IPS-18c (cell line): Measurements from ENCODE around the gene KIAA1328.
A peak's percentile ranks its signal among the peaks of the same experiment; 100 is the strongest.
"Not testable (repeated sequence)": the region's sequence is repeated elsewhere in the genome, so short reads cannot be mapped to it uniquely, and the experiment has no call there.

Experiments used
- H3K4me3 ChIP-seq: 2 replicates; pipeline ENCODE4 v1.7.0; 2013; ENCODE audit warnings: low read depth, mild to moderate bottlenecking, low read length, moderate library complexity; ENCODE audit not compliant: insufficient read depth
- H3K9me3 ChIP-seq: one replicate; pipeline ENCODE4 v1.6.1; 2013; ENCODE audit warnings: mild to moderate bottlenecking, low read length, moderate library complexity; ENCODE audit not compliant: control insufficient read depth, insufficient read depth

KIAA1328 gene

DNA sequence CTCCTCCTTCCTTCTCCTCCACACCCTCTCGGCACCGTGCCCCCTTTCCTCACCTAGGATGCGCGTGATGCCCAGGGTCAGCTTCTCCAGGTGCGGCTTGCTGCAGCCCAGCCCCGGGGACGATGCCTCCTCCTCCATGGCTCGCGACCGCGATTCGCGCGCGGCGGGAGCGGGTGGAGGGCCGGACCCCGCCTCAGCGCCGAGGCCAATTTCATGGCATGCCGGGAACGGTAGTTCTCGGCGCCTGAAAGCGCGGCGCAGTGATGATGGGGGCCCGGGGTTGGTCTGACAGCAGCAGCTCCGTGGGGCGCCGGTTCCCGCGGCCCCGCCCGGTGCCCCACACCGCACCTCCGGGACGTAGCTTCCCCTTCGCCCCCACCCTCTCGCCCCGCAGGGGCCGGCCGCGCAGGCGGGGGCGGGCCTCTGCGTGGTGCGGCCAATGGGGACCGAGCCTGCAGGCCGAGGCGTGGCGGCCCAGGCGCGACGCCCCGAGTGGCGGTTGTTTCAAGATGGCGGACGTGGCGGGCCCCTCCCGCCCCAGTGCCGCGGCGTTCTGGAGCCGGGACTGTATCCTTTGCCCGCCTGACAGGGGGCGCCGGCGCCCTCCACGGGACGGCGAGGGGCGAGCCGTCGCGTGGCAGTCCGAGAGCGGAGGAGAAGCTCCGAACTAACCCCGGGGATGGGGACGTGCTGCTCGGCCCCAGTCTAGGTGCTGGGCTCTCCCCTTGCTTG lies at the start of gene KIAA1328, which contains the start of gene TPGS2:
Gene KIAA1328 (plus strand): TSS at position 498 of the 732 bp plus-strand sequence. CDS start 12 bp downstream, at position 510.
Gene TPGS2 (minus strand): TSS at position 373 of the 732 bp plus-strand sequence. CDS start 235 bp downstream, at position 138.
- H3K4me3 ChIP-seq, result peak within 1 kb of the TSS; percentile 87

DNA sequence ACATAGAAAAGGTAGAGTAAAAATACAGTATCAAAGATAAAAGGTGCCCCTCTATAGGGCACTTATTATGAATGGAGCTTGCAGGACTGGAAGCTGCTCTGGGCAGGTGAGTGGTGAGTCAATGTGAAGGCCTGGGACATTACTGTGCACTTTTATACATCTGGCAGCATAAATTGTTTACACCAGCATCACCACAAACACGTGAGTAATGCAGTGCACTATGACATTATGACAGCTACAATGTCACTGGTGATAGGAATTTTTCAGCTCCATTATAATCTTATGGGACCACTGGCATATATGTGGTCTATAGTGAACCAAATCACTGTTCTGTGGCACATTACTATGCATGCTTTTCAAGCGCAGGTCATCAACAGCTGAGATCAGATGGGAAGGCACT lies 48.2 kb upstream of the KIAA1328 start:
- Histone ChIP-seq H3K9me3 (no peaks in the 10 kb centered on the region), H3K4me3 (no peak overlapping the region)

More for the DNA sequence above, at the start of gene KIAA1328, which contains the start of gene TPGS2:
- peaks cover 3% of the 10 kb centered on the region for H3K9me3 ChIP-seq

DNA sequence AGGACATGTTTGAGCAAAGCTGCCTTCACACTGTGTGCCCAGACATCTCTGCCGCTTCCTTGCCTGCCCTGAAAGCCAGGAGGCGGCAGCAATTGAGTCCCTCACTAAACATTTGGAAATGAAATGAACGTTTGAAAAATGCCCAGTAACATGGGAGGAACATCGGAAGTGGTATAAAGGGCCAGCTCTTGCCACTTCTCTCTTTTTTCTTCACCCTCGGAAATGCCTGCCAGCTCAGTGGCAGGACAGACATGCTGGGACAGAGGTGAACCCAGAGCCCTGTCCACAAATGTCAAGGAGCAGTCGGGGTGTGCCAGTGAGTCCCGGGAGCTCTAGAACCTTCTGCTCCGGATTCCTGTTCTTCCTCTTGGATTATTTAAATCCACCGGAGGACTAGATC lies 46.2 kb upstream of the KIAA1328 start:
- H3K9me3 ChIP-seq, result no peaks in the 10 kb centered on the region
- no peak overlapping the region for H3K4me3 ChIP-seq

DNA sequence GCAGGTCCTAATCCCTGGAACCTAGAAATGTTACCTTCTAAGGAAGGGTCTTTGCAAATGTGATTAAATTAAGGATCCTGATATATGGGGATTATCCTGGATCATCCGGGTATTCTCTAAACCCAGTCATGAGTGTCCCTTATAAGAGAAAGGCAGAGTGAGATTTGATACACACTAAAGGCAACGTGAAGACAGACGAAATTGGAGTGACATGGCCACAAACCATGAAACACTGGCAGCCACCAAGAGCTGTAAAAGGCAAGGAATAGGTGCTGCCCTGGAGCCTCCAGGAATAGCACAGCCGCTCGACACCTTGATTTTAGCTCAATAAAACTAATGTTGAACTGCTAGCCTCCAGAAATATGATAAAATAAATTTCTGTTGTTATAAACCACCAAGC lies 45.1 kb upstream of the KIAA1328 start:
- H3K4me3 ChIP-seq, result no peak overlapping the region
- H3K9me3 ChIP-seq, result no peaks in the 10 kb centered on the region

DNA sequence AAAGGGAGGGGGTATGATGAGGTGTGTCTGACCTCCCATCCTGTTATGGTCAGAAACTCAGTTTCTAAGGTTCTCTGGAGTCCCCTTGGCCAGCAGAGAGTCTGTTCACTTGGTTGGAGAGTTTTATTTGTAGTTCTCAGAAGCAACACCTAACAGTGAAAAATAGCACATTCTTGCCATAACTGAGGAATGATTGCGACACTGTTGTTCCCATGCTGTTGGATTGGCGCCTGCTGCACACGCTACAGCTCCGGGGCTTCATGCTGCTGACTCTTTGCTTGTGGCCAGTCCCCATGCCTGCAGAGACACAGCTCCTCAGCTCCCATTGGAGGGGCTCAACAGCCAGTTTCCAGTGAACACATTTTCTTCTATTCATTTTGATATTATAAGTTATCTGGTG lies 42.2 kb upstream of the KIAA1328 start:
- H3K4me3 ChIP-seq, result no peak overlapping the region

DNA sequence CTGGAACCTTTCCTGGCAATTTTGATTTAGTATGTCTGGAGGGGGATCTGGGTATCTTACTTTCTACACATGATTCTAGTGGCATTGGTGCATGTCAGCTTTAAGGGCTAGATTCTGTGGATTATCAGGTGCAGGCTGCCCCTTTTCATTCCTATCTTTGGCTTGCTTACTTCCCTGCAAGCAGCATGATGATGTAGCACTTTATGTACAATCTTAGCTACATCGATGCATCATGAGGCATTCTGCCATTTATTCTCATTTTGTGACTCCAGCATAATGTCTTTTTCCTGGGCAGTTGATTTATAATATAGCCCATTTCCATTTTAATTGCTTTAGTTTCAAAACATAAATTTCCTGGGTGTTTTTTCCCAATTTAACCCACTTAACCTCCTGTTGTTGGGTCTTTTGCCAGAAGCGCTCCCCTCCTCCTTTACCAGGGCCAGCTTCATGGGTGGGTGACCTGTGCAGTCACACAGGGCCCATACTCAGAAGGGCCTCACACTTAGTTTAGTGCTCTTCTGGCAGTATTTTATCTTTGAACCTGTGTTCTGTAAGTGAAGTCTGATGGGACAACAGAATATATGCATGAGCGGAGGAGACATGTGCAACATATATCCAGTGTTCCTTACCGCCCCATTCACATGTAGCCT lies 36.2 kb upstream of the KIAA1328 start:
- Histone ChIP-seq H3K4me3 (no peak overlapping the region), H3K9me3 (no peaks in the 10 kb centered on the region)

More for the DNA sequence above, 42.2 kb upstream of the KIAA1328 start:
- no peaks in the 10 kb centered on the region for H3K9me3 ChIP-seq

DNA sequence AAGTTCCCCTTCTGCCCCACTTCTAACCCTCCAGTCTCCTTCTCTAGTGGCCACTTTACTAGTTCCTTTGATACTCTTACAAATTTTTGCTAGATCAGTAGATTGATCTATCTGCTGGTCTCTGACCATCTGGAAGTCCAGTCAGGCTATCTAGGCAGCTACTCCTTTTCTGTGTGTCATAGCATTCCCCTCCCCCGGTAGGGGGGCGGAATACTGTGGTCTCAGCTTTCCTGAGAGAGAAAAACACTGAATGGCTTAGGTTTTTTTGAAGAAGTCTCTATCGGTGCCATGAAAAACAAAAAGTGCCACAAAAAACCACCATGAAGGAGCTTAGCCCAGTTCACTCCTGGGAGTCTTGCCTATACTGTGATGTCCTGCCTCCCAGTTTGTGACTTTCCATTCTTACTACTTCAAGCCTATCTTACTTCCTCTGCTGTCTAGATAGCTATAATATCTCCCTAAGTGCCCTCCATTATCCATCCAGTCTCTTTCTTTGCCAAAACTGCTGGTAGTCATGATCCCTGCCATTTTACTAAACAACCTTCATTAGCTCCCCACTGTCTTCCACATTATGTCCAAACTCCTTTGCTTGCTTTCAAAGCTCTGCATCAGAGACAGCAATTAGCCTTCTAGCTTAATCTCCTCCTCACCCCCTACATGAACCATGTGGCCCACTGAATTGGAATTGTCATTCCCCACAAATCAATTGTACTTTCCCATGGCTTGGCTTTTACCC lies 30.0 kb upstream of the KIAA1328 start:
- no peak overlapping the region for H3K4me3 ChIP-seq
- H3K9me3 ChIP-seq, result no peaks in the 10 kb centered on the region

DNA sequence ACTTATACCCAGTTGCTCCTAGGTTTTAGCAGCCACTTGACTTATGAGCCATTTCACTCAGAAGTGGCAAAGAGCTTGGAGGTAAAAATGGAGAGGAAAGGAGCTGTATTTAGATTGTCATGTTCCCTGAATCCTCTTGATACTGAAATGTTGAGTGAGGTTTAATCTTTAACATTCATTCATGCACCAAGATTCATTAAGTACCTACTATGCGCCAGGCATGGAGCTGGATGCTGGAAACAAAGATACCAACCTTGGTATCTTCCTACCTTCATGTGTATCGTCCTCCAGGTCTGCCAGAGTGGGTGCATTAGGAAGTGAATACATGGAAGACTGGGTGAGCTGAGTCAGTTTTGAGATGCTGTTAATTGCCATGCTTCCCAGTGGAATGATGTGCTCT lies 23.8 kb upstream of the KIAA1328 start:
- no peaks in the 10 kb centered on the region for H3K9me3 ChIP-seq
- no peak overlapping the region for H3K4me3 ChIP-seq

DNA sequence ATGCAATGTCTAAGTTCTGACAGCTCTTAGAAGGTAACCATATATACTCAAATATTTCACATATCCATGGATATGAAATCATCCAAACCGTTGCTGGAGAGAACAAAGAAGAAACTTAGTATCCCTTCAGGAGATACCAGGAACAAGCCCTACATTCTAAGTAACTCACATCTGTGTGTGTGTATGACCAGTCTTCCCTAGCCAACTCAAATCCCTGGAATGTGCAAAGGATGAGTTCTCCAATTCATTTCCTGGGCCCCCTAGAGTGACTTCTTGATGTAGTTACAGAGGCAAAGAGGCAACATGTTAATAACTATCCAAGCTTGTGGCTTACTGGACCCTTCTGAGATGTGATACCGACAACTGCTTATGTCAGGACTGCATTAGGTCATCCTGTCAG lies 20.2 kb upstream of the KIAA1328 start:
- Histone ChIP-seq H3K4me3 (no peak overlapping the region), H3K9me3 (no peaks in the 10 kb centered on the region)

DNA sequence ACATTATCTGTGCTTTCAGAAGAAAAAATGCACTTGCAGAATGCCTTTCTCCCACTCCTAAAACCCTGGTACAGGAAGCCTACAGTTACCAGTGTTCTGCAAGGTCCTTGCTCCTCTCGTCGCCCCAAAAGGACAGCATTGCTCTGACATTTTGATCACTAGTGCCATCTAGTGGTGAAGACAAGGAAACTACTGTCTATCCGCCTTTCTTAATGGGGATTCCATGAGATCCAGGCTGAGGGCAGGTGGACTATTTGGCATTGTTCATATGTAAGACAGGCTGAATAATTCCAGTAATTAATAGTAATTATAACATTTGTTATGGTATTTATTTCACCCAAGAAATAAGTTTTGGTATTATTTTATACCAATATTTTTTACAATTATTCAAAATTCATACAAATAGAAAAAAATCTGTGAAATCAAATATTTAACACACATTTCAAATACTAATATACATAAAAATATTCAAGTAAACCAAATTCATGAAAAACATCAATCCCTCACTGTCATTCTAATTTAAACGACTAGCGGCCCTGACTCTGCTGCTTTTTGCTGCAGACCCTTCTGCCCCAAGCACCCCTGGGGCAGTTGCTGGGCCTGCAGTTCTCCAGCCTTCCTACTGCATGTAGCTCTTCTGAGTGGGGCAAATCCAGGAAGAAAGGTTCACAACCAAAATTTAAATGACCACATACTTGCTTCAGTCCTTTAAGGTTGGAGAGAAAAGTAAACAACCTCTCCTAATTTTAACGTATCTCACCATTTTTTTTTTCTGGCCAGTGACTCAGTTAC lies 19.1 kb upstream of the KIAA1328 start:
- H3K4me3 ChIP-seq, result no peak overlapping the region
- no peaks in the 10 kb centered on the region for H3K9me3 ChIP-seq

DNA sequence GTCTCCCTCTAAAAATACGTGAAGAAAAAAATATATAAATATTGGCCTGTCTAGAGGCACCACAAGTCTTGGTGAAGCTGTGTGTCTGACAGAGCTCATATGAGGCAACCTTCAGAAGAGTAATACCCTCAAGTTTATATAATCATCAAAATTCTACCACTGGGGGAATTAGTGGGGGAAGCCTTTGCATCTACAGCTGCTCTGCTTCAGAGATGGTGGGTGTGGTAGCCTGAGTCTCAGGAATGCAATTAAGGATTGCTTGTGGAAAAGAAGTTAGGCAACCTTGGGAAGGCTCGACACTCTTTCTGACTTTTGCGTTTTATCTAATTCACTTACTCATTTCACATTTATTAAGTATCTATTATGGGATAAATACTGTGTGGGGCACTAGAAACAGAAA lies 17.5 kb upstream of the KIAA1328 start:
- Histone ChIP-seq H3K4me3 (no peak overlapping the region), H3K9me3 (no peaks in the 10 kb centered on the region)

DNA sequence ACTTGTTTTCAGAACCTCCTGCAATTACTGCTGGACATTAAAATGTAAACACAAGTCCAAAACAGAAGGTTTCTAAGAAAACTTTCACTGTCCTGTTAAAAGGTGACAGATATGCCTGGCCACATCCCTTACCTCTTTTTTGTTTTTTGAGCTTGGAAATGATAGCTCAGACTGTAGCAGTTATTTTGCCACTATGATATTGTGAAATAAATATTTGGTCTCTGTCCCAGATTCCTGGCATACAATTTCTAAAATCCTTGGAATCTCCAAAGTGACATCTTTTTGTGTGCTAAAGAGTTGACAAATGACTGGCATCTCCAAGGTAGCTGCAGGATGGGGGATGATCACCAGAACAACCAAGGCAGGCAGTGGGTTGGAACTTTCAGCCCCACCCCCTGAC lies 17.0 kb upstream of the KIAA1328 start:
- no peaks in the 10 kb centered on the region for H3K9me3 ChIP-seq
- no peak overlapping the region for H3K4me3 ChIP-seq

DNA sequence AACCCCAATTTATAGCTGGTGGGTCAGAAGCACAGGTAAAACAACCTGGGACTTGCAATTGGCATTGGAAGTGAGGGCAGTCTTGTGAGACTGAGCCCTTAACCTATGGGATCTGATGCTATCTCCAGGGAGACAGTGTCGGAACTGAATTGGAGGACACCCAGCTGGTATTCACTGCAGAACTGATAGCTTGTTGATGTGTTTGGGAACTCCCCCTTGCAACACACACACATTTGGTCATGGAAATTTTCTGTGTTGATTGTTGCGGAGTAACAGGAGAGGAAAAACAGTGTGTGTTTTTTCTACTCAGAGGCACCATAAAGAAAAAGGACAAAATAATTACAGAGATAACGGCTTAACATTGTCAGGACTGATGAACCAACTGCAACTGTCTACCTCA lies 16.2 kb upstream of the KIAA1328 start:
- no peak overlapping the region for H3K4me3 ChIP-seq

DNA sequence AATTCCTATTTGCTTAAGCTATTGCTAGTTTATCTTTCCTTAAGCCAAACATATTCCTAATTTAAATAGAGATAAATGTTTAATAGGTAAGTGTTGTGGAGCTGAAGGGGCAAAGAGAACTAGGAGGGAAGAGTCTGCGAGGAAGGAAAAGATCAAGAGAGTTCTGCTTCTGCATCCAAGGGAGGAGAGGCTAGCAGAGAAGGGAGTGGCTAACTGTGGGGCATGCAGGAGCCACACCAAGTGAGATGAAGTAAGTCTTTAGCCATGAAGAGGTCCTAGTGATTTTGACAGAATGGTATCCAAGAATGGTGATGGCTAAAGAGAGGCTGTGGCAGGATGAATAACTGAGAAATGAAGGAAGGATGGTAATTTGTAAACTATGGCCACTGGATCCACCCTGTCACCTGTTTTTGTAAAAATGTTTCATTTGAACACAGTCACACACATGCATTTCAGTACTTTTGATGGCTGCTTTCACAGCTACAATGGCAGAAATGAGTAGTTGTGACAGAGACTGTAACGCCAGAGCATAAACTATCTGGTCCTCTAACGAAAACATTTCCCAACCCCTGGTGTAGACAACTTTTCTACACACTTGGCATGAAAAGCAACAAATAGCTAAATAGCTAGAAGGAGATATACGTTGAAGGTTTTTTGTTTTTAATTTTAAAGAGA lies 15.7 kb upstream of the KIAA1328 start:
- no peak overlapping the region for H3K4me3 ChIP-seq
- H3K9me3 ChIP-seq, result no peaks in the 10 kb centered on the region

More for the DNA sequence above, 16.2 kb upstream of the KIAA1328 start:
- no peaks in the 10 kb centered on the region for H3K9me3 ChIP-seq

DNA sequence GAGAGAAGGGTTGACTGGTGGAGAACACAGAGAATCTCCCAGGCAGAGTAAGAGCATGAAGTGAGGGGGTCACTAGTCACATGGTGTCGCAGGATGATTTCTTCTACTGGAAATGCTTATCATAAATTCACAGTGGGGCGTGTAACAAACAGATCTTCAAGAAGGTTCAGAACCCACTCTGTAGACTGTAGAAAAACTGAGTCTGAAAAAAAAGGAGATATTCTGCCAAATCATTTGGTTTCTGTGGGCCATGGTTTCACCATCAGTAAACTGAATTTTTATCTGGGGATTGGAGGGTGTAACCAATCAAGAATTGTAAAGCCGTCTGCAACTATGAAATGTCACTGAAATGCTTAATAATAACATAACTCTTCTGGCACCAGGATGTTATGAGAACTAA lies 15.1 kb upstream of the KIAA1328 start:
- no peaks in the 10 kb centered on the region for H3K9me3 ChIP-seq
- no peak overlapping the region for H3K4me3 ChIP-seq

DNA sequence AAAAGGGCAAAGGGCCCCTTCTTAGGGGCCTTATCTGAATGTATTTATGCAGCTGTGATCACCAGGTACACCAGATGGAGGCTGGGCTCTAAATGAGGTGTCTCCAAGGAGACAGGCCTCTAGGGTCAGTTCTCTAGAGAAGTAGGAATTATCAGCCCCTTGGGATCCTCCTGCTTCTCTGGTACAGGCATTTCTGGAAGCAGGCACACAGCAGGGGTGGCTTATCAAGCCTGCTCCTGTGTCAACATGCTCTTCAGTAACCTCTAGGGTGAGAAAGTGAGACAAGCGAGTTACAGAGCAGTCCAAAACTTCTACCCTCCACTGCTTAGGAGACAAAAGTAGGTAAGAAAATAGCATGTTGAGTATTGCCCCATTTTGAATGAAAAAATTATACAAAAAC lies 13.9 kb upstream of the KIAA1328 start:
- Histone ChIP-seq H3K4me3 (no peak overlapping the region), H3K9me3 (no peaks in the 10 kb centered on the region)

DNA sequence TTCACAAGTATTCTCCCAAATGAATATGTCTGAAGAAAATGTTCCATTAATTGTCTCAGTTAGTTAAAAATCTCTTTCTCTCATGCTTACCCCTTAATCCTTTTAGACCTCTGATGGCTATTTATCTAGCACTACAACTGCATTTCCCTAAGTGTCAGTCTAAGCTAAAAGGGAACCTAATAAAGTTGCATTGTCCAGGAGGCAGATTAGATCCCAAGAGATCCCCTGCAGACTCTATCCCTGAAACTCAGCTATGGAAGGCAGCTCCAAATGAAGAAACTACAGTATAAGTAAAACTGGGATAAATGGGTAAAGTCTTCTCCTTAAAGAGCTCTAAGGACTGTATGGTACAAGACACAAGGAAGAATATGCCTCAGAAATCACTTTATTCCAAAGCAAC lies 12.8 kb upstream of the KIAA1328 start:
- not testable (repeated sequence) for H3K9me3 ChIP-seq, H3K4me3 ChIP-seq
